CD4-positive, alpha-beta T cell treated with Interleukin-6 at 100 ng/mL for 8 hours (primary cell): ENCODE measurements around the gene COX6A2.
"Not testable (repeated sequence)": the region's sequence is repeated elsewhere in the genome, so short reads cannot be mapped to it uniquely, and the experiment has no call there.

Experiments used
- DNase-seq: peaks from one replicate; pipeline ENCODE4 v3.0.0-alpha.2; 2020; ENCODE audit warnings: mixed read lengths, low spot score

Gene COX6A2

DNA sequence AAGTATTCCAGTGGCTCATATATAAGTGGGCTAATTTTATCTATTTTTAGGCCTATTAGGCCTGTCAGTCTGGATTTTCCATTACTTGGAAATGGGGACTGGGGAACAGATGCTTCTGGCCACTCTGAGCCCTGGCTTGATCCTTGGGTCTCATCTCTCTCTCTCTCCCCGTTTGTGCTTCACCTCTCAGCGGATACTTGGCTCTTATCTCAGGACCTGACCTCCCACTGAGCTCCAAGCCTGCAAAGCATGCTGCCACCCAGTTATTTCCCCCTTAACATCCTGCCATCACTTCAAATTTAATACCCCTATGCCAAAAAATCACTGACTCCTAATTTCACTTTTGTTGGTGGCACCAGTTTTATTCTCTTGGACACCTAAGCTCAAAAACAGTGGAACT lies 10.3 kb upstream of the COX6A2 start:
- DNase-seq = no peak

DNA sequence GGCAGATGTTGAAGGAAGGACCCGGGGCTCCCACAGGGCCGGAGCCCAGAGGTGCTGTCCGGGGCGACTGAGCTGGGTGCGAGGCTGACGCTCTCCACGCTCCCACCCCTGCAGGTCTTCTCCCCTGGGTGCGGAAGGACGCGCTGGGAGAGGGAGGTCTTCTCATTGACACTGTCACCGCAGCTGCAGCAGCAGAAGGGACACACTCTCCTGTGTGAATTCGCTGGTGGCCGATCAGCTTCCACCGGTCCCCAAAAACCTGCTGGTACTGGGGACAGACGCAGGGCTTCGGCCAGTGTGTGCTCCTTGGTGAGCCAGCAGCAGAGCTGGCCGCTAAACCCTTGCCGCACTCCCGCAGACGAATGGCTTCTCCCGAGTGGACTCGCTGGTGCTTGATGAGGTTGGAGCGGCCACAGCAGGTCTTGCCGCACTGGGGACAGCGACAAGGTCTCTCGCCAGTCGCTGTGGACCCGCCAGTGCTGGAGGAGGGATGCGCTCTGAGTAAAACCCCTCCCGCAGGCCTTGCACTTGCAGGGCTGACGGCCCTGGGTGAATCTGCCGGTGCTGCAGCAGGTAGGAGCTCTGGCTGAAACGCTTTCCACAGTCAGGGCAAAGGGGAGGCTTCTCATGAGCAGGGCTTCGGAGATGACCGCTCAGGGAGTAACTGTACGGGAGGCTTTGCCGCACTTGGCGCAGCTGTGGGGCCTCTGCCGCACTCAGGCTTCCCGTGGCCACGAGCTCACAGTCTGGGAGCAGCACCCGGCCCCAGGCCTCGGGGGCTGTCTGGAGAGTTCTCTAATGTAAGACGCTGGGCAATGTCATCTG lies 8.3 kb upstream of the COX6A2 start:
- no peak for DNase-seq

DNA sequence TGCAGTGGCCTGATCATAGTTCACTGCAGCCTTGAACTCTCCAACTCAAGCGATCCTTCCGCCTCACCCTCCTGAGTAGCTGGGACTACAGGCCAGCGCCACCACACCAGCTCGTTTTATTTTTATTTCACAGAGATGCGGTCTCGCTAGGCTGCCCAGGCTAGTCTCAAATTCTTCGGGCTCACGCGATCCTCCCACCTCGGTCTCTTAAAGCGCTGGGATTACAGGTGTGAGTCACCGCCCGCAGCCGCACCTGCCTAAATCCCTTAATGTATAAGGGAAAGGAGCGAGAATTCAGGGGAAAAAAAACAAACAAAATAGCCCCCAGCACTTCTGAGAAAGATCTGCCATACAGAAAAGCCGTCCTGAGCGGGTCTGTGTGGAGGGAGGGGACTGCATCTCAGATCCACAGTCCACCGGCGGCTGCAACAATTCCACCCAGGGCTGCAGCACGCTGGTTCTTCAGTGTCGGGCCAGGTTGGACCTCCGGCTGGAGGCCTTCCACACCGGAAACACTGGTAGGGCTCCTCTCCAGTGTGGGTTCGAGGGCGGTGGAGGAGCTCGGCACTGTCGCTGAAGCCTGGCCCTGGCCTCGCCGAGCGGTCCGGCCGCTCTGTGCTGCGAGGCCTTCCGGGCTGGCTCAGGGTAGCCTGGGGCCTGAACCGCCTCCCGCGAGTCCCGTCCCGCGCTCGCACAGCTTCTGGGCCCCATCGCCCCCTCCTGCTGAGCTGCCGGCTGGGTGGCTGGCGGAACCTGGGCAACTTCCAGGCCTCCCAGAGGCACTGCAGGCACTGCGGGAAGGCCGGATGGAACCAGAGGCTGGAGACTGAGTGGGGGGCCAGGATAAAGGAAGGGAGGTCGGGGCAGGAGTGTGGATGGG lies 7.4 kb upstream of the COX6A2 start:
- DNase-seq = no peak

- DNase-seq = no peak
These were observed 2.4 kb upstream of the COX6A2 start for GRCh38 chr16:31430380-31431052.

GRCh38 chr16:31429796-31430195 lies 1.6 kb upstream of the COX6A2 start:
- no peak for DNase-seq

DNA sequence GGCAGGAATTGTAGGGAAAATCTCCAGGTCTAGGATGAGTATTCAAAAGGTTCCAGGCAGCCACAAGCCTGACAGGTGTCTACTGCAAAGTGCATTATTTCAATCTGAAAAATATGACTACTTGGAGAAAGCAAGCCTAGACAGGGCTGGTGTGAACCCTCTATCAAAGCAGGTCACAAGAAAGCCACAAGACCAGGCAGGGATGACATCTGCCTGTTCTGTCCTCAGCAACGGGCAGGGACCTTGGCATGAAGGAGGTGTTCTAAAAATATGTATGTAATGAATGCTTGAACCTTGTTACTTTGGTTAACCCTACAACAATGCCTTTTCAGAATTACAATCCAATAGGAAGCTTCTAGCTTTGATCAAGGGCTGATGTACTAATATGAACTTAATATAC lies 1.2 kb upstream of the COX6A2 start:
- no peak for DNase-seq

DNA sequence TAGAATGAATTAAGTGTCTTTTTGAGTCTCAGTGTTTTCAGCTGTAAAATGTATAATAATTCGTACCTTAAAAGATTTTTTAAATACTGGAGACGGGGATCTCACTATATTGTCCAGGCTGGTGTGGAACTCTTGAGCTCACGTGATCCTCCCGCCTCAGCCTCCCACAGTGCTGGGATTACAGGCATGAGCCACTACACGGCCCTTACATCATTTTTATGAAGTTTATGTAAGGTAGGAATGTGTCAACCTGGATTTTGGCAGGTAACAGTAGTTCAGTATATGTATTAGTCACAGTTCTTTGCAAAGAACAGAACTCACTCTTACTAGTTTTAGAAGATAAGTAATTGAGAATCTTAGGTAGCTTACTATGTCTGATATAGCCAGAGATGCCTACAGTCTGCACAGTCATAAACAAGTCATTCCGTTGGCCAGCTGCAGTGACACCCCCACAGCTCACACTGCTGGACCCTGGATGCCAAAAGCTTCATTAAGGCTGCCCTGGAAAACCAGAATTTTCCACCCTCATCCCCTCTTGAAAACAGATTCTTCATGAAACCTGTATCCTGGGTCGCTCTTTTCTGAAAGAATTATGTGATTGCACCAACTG lies 583 bp upstream of the COX6A2 start:
- DNase-seq = no peak

GRCh38 chr16:31427441-31428278 lies 500 bp downstream of the COX6A2 start:
- DNase-seq = peak; percentile 54

GRCh38 chr16:31423801-31424200 lies 4.4 kb downstream of the COX6A2 start:
- no peak for DNase-seq

GRCh38 chr16:31423241-31423640 lies 4.9 kb downstream of the COX6A2 start:
- DNase-seq = no peak

DNA sequence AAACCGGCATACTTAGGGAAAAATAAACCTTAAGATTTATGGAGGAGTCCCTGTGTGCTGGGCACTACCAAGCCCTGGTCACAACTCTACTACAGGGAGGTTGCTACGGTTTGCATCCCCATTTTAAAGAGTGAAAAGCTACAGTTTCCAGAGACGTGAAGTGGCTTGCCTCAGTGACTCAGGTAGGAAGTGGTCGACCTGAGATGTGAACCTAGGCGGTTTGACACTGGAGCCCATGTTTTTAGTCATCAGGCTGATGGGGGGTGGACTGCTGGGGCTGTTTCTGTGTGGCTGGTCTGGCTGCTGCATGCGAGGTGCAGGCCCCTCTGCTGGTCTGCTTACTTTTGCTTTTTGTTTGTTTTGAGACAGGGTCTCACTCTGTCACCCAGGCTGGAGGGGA lies 6.6 kb downstream of the COX6A2 start:
- DNase-seq = peak; percentile 23

DNA sequence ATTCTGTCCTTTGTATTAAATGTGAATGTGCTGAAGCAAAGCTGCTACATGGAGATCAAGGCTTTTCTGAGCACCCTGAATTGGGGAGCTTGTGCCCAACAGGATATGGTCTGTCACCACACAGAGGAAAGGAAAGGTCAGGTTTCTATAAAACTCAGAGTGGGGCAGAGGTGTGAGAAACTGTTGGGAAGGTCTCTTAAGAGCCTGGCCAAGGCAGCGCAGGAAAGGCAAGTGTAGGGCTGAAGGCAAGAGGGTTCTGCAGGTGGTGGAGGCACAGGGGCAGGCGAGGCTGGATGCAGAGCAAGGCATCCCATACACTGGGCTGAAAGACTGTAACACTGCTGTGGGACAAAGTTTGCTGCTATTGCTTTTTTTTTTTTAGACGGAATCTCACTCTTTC lies 8.1 kb downstream of the COX6A2 start:
- DNase-seq = no peak

GRCh38 chr16:31417916-31418315 lies 10.2 kb downstream of the COX6A2 start:
- no peak for DNase-seq

GRCh38 chr16:31417036-31417435 lies 11.1 kb downstream of the COX6A2 start:
- DNase-seq = not testable (repeated sequence)

GRCh38 chr16:31416371-31416770 lies 11.8 kb downstream of the COX6A2 start:
- no peak for DNase-seq

- DNase-seq = no peak
These were observed 13.5 kb downstream of the COX6A2 start for GRCh38 chr16:31414706-31415105.

DNA sequence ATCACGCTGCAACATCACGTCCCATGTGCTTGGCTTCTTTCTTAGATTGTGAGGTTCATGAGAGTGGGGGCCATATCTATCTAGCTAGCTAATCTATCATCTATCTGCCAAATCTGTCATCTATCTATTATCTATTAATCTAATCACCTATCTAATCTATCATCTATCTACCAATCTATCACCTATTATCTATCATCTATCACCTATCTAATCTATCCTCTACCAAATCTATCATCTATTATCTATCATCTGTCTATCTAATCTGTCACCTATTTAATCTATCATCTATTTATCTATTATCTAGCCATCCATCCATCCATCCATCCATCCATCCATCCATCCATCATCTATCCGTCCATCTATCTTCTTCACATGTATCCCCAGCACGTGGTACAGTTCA lies 14.2 kb downstream of the COX6A2 start:
- no peak for DNase-seq

DNA sequence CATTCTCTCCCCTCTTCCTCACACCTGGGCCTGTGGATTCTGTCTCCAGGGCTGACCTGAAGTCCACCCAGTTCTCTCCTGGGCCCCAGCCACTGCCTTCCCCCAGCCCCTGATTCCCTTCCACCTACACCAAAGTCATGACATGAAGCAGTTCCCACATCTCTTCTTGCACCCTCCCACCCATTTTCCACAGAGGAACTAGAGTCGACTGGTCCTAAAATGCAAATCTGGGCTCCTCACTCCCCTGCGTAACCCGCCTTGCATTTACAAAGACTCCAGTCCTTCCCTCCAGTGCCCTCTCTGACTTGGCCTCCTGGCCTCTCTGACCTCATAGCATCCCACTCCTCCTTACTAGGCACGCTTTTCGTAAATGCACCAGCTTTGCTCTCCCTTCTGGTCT lies 14.8 kb downstream of the COX6A2 start:
- no peak for DNase-seq

DNA sequence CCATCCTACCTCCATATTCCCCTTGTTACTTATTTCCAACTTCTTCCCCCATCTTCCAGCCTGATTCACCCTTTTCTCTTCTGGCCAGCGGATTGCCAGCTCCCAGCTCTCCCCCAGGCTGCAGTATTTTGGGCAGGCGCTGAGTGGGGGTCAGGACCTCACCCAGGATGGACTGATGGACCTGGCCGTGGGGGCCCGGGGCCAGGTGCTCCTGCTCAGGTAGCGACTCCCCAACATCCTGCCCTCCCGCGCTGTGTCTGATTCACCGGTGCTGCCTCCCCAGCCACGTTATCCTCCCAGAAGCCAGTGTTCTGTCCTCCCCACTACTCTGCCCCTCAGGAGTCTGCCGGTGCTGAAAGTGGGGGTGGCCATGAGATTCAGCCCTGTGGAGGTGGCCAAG lies 15.4 kb downstream of the COX6A2 start:
- no peak for DNase-seq

DNA sequence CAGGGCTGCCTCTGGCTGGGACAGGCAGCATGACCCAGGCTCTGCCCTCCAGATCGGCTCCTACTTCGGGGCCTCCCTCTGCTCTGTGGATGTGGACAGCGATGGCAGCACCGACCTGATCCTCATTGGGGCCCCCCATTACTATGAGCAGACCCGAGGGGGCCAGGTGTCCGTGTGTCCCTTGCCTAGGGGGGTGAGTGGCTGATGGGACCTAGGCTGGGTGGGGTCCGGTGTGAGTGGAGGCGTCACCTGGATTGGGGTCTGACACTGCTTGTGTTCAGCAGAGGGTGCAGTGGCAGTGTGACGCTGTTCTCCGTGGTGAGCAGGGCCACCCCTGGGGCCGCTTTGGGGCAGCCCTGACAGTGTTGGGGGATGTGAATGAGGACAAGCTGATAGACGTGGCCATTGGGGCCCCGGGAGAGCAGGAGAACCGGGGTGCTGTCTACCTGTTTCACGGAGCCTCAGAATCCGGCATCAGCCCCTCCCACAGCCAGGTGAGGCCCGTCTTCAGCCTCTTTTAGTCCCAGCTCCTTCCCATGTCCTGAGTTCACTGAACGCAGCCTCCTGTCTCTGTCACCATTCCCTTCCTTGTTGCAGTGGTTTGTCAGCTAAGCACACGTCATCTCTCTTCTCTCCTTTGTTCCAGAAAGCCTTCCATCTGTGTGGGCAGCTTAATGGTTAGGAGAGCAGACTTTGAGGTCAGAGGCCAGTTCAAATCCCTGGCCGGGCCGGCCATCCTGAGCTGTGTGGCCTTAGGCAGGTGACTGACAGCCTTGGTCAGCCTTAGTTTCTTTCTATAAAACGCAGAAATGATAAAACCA lies 16.9 kb downstream of the COX6A2 start:
- no peak for DNase-seq
